Peyer's patch (tissue), 4 donors: ENCODE data around the gene FLOT1. TPM values are rescaled to one million over a fixed set of nuclear protein-coding genes. Genes with fewer than 3 reads are reported as not detected.
A peak's percentile ranks its signal among the peaks of the same experiment; 100 is the strongest.

Experiments
- DNase-seq, 3 donors: peaks; one replicate each; pipeline ENCODE4 v3.0.0-alpha.2; 2017 to 2019
- H3K27ac ChIP-seq, 4 donors: fragments of 200-600 bp; sonication (generic); one replicate each; pipeline ENCODE4 v1.5.1; 2016 to 2019
- H3K27me3 ChIP-seq, 2 donors: fragments of 200-600 bp; sonication (generic); one replicate each; pipeline ENCODE4 v1.5.1; 2019
- H3K36me3 ChIP-seq, 3 donors: fragments of 200-600 bp; sonication (generic); one replicate each; pipeline ENCODE4 v1.5.1; 2016 to 2019
- H3K4me1 ChIP-seq, 4 donors: fragments of 200-600 bp; sonication (generic); one replicate each; pipeline ENCODE4 v1.5.1; 2016 to 2019
- H3K4me3 ChIP-seq, 4 donors: fragments of 200-600 bp; sonication (generic); 1 replicate in 3 of 4; 2 replicates in 1 of 4; pipeline ENCODE4 v1.5.1; 2016 to 2019; ENCODE audit warnings: mild to moderate bottlenecking in 1 of 4
- H3K9me3 ChIP-seq, 4 donors: fragments of 200-600 bp; sonication (generic); one replicate each; pipeline ENCODE4 v1.5.1; 2016 to 2019; ENCODE audit warnings: mild to moderate bottlenecking in 1 of 4
- POLR2A ChIP-seq, 2 donors: fragments of 450-650 bp; IDR thresholded peaks; one replicate each; pipeline ENCODE4 v1.5.1; 2017; ENCODE audit warnings: antibody characterized with exemption in 2 of 2, mild to moderate bottlenecking in 2 of 2, moderate library complexity in 2 of 2
- total RNA-seq, 4 donors: library from RNA; depleted of rRNA; stranded (reverse); fragments of >200 nt; gene quantifications; one replicate each; pipeline ENCODE4 v1.1.0, GENCODE V29; 2016
- TF ChIP-seq, protein P1 (sequence below), 6 experiments: fragments of 450-650 bp in 4 of 6; fragments of 200-600 bp in 2 of 6; sonication (generic) in 1 of 6; IDR thresholded peaks; one replicate each; pipeline ENCODE4 v1.5.1; 2017 to 2019; ENCODE audit warnings: antibody characterized with exemption in 6 of 6, mild to moderate bottlenecking in 3 of 6, moderate library complexity in 1 of 6

FLOT1 gene
- total RNA-seq, 4 donors from 2014 or later = 74.1 to 151 (median 100) TPM

DNA sequence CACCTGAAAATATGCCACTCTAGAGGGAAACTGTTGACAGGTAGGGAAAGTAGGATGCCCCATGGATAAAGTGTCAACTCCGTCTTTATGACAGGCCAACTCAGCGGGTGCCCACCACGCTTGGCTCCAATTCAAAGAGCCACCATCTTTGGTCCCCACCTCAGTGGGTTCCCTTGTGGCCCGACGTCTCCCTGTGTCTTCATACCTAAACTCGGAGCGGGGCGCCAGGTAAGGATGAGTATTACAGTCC is 25.7 kb downstream of the FLOT1 start:
- H3K36me3 ChIP-seq = peaks cover 0 to 26% (median 0%) of the 10 kb centered on the region in 3 donors
- no peak for DNase-seq
- no peak for TF ChIP-seq POLR2A (IDR thresholded peaks at IDR 0.05)
- TF ChIP-seq, protein P1, sequence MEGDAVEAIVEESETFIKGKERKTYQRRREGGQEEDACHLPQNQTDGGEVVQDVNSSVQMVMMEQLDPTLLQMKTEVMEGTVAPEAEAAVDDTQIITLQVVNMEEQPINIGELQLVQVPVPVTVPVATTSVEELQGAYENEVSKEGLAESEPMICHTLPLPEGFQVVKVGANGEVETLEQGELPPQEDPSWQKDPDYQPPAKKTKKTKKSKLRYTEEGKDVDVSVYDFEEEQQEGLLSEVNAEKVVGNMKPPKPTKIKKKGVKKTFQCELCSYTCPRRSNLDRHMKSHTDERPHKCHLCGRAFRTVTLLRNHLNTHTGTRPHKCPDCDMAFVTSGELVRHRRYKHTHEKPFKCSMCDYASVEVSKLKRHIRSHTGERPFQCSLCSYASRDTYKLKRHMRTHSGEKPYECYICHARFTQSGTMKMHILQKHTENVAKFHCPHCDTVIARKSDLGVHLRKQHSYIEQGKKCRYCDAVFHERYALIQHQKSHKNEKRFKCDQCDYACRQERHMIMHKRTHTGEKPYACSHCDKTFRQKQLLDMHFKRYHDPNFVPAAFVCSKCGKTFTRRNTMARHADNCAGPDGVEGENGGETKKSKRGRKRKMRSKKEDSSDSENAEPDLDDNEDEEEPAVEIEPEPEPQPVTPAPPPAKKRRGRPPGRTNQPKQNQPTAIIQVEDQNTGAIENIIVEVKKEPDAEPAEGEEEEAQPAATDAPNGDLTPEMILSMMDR (IDR thresholded peaks at IDR 0.05) = peak in 2 of 6 experiments; percentile 9 to 16
- H3K27ac ChIP-seq = peak overlapping the region; percentile 91 to 96 (median 93)
- peak overlapping the region; percentile 51 to 84 (median 68) for H3K4me3 ChIP-seq
- H3K9me3 ChIP-seq = no peaks in the 10 kb centered on the region
- H3K27me3 ChIP-seq = no peaks in the 10 kb centered on the region
- peaks cover 0 to 22% (median 4%) of the 10 kb centered on the region in 4 donors for H3K4me1 ChIP-seq

DNA sequence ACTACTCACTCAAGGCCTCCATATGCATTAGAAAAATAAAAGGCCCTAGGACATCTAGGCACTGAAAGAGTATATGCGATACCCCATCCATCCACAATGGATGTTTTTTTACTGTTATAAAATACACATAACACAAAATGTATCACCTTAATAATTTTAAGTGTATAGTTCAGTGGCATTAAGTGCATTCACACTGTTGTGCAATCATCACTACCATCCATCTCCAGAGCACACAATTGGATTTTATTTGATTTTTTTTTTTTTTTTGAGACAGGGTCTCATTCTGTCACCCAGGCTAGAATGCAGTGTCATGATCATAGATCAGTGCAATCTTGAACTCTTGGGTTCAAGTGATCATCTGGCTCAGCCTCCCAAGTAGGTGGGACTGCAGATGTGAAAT is 28.2 kb downstream of the FLOT1 start:
- H3K36me3 ChIP-seq = peaks cover 0 to 40% (median 0%) of the 10 kb centered on the region in 3 donors
- TF ChIP-seq, protein P1 (IDR thresholded peaks at IDR 0.05) = no peak
- no peak for TF ChIP-seq POLR2A (IDR thresholded peaks at IDR 0.05)

DNA sequence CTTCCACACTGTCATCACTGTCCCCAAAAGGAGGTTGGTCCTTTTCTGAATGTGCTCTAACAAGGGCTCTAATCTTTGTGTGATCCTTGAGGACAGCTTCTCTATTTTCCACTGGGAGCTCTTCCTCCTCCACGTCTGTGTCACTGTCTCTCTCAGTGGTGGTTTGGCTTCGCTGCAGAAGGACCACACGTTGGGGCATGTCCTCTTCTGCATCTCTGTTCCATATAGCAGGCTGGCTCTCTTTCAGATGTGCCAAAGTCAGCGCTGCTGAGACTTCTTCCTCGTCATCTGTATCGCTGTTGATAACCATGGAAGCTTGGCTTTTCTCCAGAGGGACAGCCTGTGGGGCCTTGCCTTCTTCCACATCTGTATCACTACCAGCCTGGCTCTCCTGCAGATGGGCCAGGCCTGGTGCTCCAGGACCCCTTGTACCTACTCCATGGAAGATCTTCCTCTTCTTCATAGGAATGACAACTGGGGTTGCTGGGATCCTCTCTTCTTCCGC is 30.0 kb downstream of the FLOT1 start:
- TF ChIP-seq POLR2A (IDR thresholded peaks at IDR 0.05) = no peak
- TF ChIP-seq, protein P1 (IDR thresholded peaks at IDR 0.05) = no peak
- H3K4me1 ChIP-seq = peaks cover 0 to 8% (median 3%) of the 10 kb centered on the region in 4 donors
- H3K9me3 ChIP-seq = no peaks in the 10 kb centered on the region
- H3K27ac ChIP-seq = no peak overlapping the region
- H3K36me3 ChIP-seq = peaks cover 0 to 40% (median 0%) of the 10 kb centered on the region in 3 donors
- H3K27me3 ChIP-seq = no peaks in the 10 kb centered on the region
- DNase-seq = no peak
- no peak overlapping the region for H3K4me3 ChIP-seq

More for the DNA sequence above, 28.2 kb downstream of the FLOT1 start:
- Histone ChIP-seq H3K4me3 (no peak overlapping the region), H3K27ac (no peak overlapping the region), H3K4me1 (peaks cover 0 to 18% (median 3%) of the 10 kb centered on the region in 4 donors), H3K9me3 (no peaks in the 10 kb centered on the region), H3K27me3 (no peaks in the 10 kb centered on the region)
- no peak for DNase-seq

DNA sequence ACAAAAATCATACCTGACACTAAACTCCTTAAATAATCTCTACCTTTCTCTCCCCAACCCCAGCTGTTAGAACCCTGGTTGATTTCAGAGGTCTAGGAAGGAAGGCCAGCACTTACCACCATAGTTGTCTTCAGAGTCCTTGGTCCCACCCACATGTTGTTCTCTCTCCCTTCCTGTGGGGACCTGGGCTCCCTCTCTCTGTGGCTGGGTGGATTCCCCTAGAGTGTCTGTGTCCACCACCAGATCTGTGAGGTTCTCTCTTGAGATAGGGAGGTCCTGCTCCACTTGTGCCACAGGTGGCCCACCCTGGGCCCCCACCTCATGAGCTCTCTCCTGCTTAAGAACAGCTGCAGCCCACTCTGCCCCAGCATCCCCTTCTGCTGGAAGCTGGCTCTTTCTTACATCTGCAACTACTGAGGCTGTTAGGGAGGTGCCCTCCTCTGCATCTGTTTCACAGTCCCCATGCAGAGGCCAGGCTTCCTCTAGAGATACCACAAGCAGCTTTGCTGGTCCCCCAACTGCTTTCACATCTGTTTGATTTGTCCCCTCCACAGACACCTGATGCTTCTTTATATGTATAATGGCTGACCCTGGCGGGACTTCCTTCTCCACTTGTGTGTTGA is 30.6 kb downstream of the FLOT1 start:
- no peak for DNase-seq
- H3K27ac ChIP-seq = peak overlapping the region in 1 of 4 donors; percentile 25
- no peak for TF ChIP-seq POLR2A (IDR thresholded peaks at IDR 0.05)
- TF ChIP-seq, protein P1 (IDR thresholded peaks at IDR 0.05) = no peak
- peaks cover 0 to 8% (median 3%) of the 10 kb centered on the region in 4 donors for H3K4me1 ChIP-seq
- no peaks in the 10 kb centered on the region for H3K9me3 ChIP-seq
- H3K36me3 ChIP-seq = peaks cover 0 to 40% (median 0%) of the 10 kb centered on the region in 3 donors
- no peaks in the 10 kb centered on the region for H3K27me3 ChIP-seq
- no peak overlapping the region for H3K4me3 ChIP-seq

DNA sequence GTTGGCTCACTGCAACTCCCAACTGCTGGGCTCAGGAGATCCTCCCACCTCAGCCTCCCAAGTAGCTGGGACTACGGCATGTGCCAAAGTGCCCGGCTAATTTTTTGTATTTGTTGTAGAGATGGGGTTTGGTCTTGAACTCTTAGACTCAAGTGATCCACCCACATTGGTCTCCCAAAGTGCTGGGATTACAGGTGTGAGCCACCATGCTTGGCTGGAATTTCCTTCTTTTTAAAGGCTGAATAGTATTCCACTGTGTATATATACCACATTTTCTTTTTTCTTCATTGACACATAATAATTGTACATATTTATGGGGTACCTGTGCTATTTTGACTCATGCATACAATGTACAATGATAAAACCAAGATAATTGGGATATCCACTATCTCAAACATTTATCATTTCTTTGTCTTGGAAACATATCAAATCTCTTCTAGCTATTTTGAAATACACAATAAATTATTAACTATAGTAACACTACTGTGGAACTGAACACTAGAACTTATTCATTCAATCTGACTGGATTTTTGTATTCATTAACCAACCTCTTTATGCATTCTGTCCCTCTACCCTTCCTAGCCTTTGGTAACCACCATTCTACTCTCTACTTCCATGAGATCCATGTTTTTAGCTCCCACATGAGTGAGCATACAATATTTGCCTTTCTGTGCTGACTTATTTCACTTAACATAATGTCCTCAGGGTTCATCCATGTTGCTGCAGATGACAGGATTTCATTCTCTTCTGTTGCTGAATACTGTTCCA is 33.2 kb downstream of the FLOT1 start:
- peaks cover 0 to 39% (median 0%) of the 10 kb centered on the region in 3 donors for H3K36me3 ChIP-seq
- H3K9me3 ChIP-seq = no peaks in the 10 kb centered on the region
- H3K4me3 ChIP-seq = no peak overlapping the region
- H3K4me1 ChIP-seq = no peaks in the 10 kb centered on the region
- no peak for DNase-seq
- no peak overlapping the region for H3K27ac ChIP-seq
- no peaks in the 10 kb centered on the region for H3K27me3 ChIP-seq
- no peak for TF ChIP-seq POLR2A (IDR thresholded peaks at IDR 0.05)
- TF ChIP-seq, protein P1 (IDR thresholded peaks at IDR 0.05) = no peak
